Kidney (tissue), 14 donors: ENCODE results near the gene HMHB1. TPM values are rescaled to one million over a fixed set of nuclear protein-coding genes. Genes with fewer than 3 reads are reported as not detected.

Experiments
- DNase-seq, 5 donors: peaks; one replicate each; pipeline ENCODE4 v3.0.0-alpha.2; 2013 to 2020
- FAIRE-seq: peaks from 2 replicates; lab custom pipeline; 2012; peaks lifted over from hg19 to GRCh38; lab: Jason Lieb, UNC
- H3K27ac ChIP-seq, 2 donors: one replicate each; pipeline ENCODE4 v1.7.0; 2013; ENCODE audit warnings: low read depth in 2 of 2, low read length in 2 of 2, inconsistent platforms in 1 of 2
- H3K27me3 ChIP-seq: one replicate; pipeline ENCODE4 v1.7.1; 2013; ENCODE audit warnings: low read length, inconsistent platforms; ENCODE audit not compliant: control insufficient read depth, insufficient read depth
- H3K36me3 ChIP-seq, 3 donors: one replicate each; pipeline versions ENCODE4 v1.7.0 to v1.7.1; 2013; ENCODE audit warnings: low read length in 3 of 3, control low read depth in 1 of 3, inconsistent platforms in 1 of 3; ENCODE audit not compliant: insufficient read depth in 3 of 3, control insufficient read depth in 2 of 3
- H3K4me1 ChIP-seq, 3 donors: one replicate each; pipeline versions ENCODE4 v1.7.0 to v1.7.1; 2013; ENCODE audit warnings: low read length in 3 of 3, inconsistent platforms in 1 of 3, low read depth in 1 of 3; ENCODE audit not compliant: control insufficient read depth in 2 of 3, insufficient read depth in 2 of 3
- H3K4me3 ChIP-seq, 3 donors: one replicate each; pipeline versions ENCODE4 v1.7.0 to v1.8.1; 2013; ENCODE audit warnings: low read length in 3 of 3, control low read depth in 1 of 3, inconsistent platforms in 1 of 3
- H3K9ac ChIP-seq, 3 donors: one replicate each; pipeline versions ENCODE4 v1.7.0 to v1.7.1; 2013; ENCODE audit warnings: low read length in 3 of 3, control low read depth in 1 of 3, inconsistent platforms in 1 of 3
- H3K9me3 ChIP-seq, 3 donors: one replicate each; pipeline versions ENCODE4 v1.7.0 to v1.7.1; 2013; ENCODE audit warnings: low read length in 3 of 3, control low read depth in 1 of 3, inconsistent platforms in 1 of 3; ENCODE audit not compliant: control insufficient read depth in 2 of 3, insufficient read depth in 1 of 3
- intact Hi-C: fragments of 100-400 bp; cut with DNase I; formaldehyde crosslinking; loops from one replicate; pipeline ENCODE4 v1.11.1; 2022
- polyA plus RNA-seq: library from polyadenylated mRNA; stranded (reverse); fragments of 350-450 nt; fragmentation: Illumina TruSeq; extraction: RNeasy Lipid Tissue Mini Kit (QIAGEN cat#74804); gene quantifications from one replicate; pipeline ENCODE4 v1.2.3, GENCODE V29; 2014; ENCODE audit warnings: low read depth, low replicate concordance; ENCODE audit not compliant: insufficient read depth
- total RNA-seq: library from RNA; stranded (reverse); fragmentation: NEBNext Ultra II Directional; extraction: Animal tissue kit (Norgen Biotek cat#: 25700); gene quantifications from one replicate; pipeline ENCODE4 v1.2.1, GENCODE V29; 2021
- TF ChIP-seq, protein P1 (sequence below): IDR thresholded peaks from 3 replicates; pipeline ENCODE4 v1.5.1; 2012; ENCODE audit warnings: mild to moderate bottlenecking, moderate library complexity, borderline replicate concordance; ENCODE audit not compliant: insufficient read depth; ENCODE audit errors: extremely low read depth
- donor health status: control.
- donor health status: control.
- donor health status: control.
- donor health status: control.
- donor health status: control.
- donor health status: DM: yes; HTN: yes; CAD: no.
- donor health status: Normal renal cell carcinoma (clear cell type).

Gene HMHB1
- total and polyA plus RNA-seq, 2 donors from 2014 or later: not detected

DNA sequence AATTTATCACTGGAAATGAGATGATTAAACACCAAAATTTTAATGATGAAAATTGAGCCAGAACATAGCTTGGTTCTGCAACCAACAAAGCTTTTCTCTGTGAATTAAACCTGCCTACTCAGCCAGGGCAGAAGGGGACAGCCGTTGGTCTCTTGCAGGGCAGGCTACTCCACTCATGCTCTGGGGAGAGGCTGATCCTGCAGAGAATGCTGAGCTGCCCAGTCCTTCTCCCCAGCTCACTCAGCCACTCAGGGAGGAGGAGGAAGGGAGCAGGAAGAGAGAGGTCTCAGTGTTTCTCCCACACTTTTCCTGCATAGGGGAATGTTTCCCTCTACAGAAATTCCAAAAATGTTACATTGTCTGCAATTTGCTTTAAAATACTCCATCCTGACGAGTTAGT lies 40.4 kb upstream of the HMHB1 start:
- H3K27me3 ChIP-seq: no peaks in the 10 kb centered on the region
- no peak for FAIRE-seq
- no peak overlapping the region for H3K4me3 ChIP-seq
- no peaks in the 10 kb centered on the region for H3K4me1 ChIP-seq
- no peak for DNase-seq
- no peaks in the 10 kb centered on the region for H3K9me3 ChIP-seq
- H3K9ac ChIP-seq: no peak overlapping the region
- no peak overlapping the region for H3K27ac ChIP-seq
- no peaks in the 10 kb centered on the region for H3K36me3 ChIP-seq
- intact Hi-C loops: no loop called here
- TF ChIP-seq, protein P1, sequence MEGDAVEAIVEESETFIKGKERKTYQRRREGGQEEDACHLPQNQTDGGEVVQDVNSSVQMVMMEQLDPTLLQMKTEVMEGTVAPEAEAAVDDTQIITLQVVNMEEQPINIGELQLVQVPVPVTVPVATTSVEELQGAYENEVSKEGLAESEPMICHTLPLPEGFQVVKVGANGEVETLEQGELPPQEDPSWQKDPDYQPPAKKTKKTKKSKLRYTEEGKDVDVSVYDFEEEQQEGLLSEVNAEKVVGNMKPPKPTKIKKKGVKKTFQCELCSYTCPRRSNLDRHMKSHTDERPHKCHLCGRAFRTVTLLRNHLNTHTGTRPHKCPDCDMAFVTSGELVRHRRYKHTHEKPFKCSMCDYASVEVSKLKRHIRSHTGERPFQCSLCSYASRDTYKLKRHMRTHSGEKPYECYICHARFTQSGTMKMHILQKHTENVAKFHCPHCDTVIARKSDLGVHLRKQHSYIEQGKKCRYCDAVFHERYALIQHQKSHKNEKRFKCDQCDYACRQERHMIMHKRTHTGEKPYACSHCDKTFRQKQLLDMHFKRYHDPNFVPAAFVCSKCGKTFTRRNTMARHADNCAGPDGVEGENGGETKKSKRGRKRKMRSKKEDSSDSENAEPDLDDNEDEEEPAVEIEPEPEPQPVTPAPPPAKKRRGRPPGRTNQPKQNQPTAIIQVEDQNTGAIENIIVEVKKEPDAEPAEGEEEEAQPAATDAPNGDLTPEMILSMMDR: no peak

DNA sequence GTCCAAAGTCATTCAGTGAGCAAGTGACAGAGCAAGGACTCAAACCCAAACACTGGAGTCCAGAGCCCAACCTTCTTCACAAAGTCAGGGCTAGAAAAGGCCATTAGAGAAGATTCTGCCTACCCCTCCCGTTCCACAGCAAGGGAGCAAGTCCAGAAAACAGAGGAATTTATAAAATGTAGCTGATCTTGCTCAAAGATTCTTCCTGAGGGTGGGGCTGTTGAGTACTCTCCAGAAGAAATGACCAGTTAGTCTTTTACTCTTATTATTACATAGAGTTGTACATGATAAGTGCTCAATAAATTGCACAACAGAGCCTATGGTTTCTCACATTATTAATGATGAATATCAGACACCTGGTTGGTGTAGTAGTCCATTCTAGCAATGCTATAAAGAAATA lies 39.3 kb upstream of the HMHB1 start:
- no peaks in the 10 kb centered on the region for H3K36me3 ChIP-seq
- DNase-seq (no peak), FAIRE-seq (no peak)
- intact Hi-C loops: no loop called here
- TF ChIP-seq, protein P1: no peak
- H3K27me3 ChIP-seq: no peaks in the 10 kb centered on the region
- H3K27ac ChIP-seq: no peak overlapping the region
- no peak overlapping the region for H3K9ac ChIP-seq
- H3K4me3 ChIP-seq: no peak overlapping the region
- no peaks in the 10 kb centered on the region for H3K4me1 ChIP-seq
- no peaks in the 10 kb centered on the region for H3K9me3 ChIP-seq

DNA sequence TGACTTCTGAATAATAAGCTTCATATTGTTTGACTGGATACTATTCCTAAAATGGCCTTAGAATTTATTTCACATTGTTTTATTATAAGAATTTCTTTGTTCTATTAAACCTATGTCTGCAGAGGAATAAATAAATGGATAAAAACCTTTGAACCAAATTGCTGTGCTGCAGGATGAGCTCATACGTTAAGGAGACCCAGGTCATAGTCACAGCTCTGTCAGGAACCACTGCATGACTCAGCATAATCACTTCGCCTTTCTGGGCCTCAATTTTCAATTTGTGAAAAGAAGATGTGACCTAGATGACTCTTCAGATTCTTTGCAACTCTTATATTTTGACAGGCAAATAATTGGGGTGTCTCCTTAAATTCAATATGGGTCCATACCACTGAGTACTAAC lies 36.7 kb upstream of the HMHB1 start:
- no peaks in the 10 kb centered on the region for H3K36me3 ChIP-seq
- no peak overlapping the region for H3K4me3 ChIP-seq
- DNase-seq: no peak
- no peak overlapping the region for H3K9ac ChIP-seq
- FAIRE-seq: no peak
- TF ChIP-seq, protein P1: no peak
- peaks cover 0 to 2% (median 0%) of the 10 kb centered on the region in 3 donors for H3K9me3 ChIP-seq
- H3K27ac ChIP-seq: no peak overlapping the region
- H3K27me3 ChIP-seq: no peaks in the 10 kb centered on the region
- H3K4me1 ChIP-seq: no peaks in the 10 kb centered on the region
- intact Hi-C loops: no loop called here

DNA sequence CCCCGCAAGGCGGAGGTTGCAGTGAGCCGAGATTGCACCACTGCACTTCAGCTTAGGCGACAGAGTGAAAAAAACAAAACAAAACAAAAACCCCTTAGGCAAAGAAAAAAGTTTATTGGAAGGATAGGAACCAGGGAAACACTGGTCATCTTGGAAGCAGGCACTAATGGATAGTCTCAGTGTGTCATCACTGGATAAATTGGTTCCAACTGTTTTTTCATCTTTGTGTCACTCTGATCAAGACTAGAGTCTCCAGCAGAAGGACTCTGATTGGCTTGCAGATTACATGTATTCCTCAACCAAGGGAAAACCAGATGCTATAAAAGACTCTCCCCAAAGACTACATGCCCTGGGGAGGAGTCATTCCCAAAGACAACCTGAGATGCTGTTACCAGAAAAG lies 35.0 kb upstream of the HMHB1 start:
- H3K27me3 ChIP-seq: no peaks in the 10 kb centered on the region
- no peak overlapping the region for H3K9ac ChIP-seq
- TF ChIP-seq, protein P1: no peak
- intact Hi-C loops: no loop called here
- H3K4me1 ChIP-seq: no peaks in the 10 kb centered on the region
- no peak overlapping the region for H3K27ac ChIP-seq
- FAIRE-seq: no peak
- no peak overlapping the region for H3K4me3 ChIP-seq
- no peaks in the 10 kb centered on the region for H3K36me3 ChIP-seq
- peaks cover 0 to 2% (median 0%) of the 10 kb centered on the region in 3 donors for H3K9me3 ChIP-seq
- no peak for DNase-seq
